H1 (cell line): Measurements from ENCODE around the gene KANSL1. TPM values are rescaled to one million over a fixed set of nuclear protein-coding genes. Genes with fewer than 3 reads are reported as not detected.

ENCODE experiments used
- CTCF ChIA-PET: fragments of 300-600 bp; sonication (Branson Sonifier 250); formaldehyde crosslinking; loops from one replicate; lab custom pipeline; 2021; ENCODE audit not compliant: partially characterized antibody; lab: Charles Lee
- POLR2A ChIA-PET: fragments of 300-600 bp; sonication (Branson Sonifier 250); formaldehyde crosslinking; loops from one replicate; lab custom pipeline; 2021; ENCODE audit warnings: inconsistent platforms; ENCODE audit not compliant: partially characterized antibody; lab: Charles Lee
- DNase-seq, 2 experiments: peaks; one replicate each; pipeline versions ENCODE4 v3.0.0 to v3.0.0-alpha.2; 2010 to 2022; ENCODE audit warnings: low spot score in 2 of 2, low read depth in 1 of 2, mixed read lengths in 1 of 2
- FAIRE-seq: peaks from 2 replicates; lab custom pipeline; 2011; peaks lifted over from hg19 to GRCh38; lab: Jason Lieb, UNC
- H2AFZ ChIP-seq: 2 replicates; pipeline ENCODE4 v1.8.1; 2012; ENCODE audit warnings: low read length, inconsistent platforms
- H2AK5ac ChIP-seq: 2 replicates; pipeline ENCODE4 v1.6.1; 2013; ENCODE audit warnings: low read depth, low read length
- H2BK120ac ChIP-seq: replicated peaks from 2 replicates; pipeline ENCODE3; 2013; ENCODE audit warnings: low read depth, low read length, inconsistent platforms
- H2BK12ac ChIP-seq: 2 replicates; pipeline ENCODE4 v1.6.1; 2013; ENCODE audit warnings: low read depth, low read length
- H2BK15ac ChIP-seq: 2 replicates; pipeline ENCODE4 v1.6.1; 2013; ENCODE audit warnings: low read length
- H2BK20ac ChIP-seq: 2 replicates; pipeline ENCODE4 v1.6.1; 2013; ENCODE audit warnings: low read length
- H2BK5ac ChIP-seq: 2 replicates; pipeline ENCODE4 v1.6.1; 2013; ENCODE audit warnings: low read depth, low read length
- H3K14ac ChIP-seq: 2 replicates; pipeline ENCODE4 v1.6.1; 2013; ENCODE audit warnings: inconsistent platforms; ENCODE audit not compliant: insufficient read length
- H3K18ac ChIP-seq: 2 replicates; pipeline ENCODE4 v1.6.1; 2013; ENCODE audit warnings: low read length; ENCODE audit errors: extremely low read depth
- H3K23ac ChIP-seq: 2 replicates; pipeline ENCODE4 v1.6.1; 2013; ENCODE audit warnings: inconsistent platforms; ENCODE audit not compliant: insufficient read length
- H3K23me2 ChIP-seq: 2 replicates; pipeline ENCODE4 v1.6.1; 2013; ENCODE audit warnings: low read depth, low read length
- H3K27ac ChIP-seq: 2 replicates; pipeline ENCODE4 v1.6.1; 2011; ENCODE audit warnings: low read depth, low read length, inconsistent platforms
- H3K27me3 ChIP-seq, 4 experiments: replicated peaks in 1 of 4; 1 replicate in 1 of 4; 2 replicates in 3 of 4; pipeline versions ENCODE4 v1.6.1 to v1.8.1; 2011 to 2013; ENCODE audit warnings: low read length in 3 of 4, mild to moderate bottlenecking in 3 of 4, inconsistent platforms in 2 of 4, mixed read lengths in 2 of 4, moderate library complexity in 1 of 4; ENCODE audit not compliant: control insufficient read depth in 3 of 4, insufficient read depth in 3 of 4; ENCODE audit errors: extremely low read depth in 1 of 4
- H3K36me3 ChIP-seq, 4 experiments: 2 replicates each; pipeline versions ENCODE4 v1.6.1 to v1.8.1; 2011 to 2013; ENCODE audit warnings: mild to moderate bottlenecking in 4 of 4, low read length in 3 of 4, moderate library complexity in 2 of 4, control low read depth in 1 of 4, inconsistent platforms in 1 of 4; ENCODE audit not compliant: insufficient read depth in 4 of 4, control insufficient read depth in 2 of 4
- H3K4ac ChIP-seq: replicated peaks from 2 replicates; pipeline ENCODE3; 2013; ENCODE audit warnings: low read length, low read depth, mixed read lengths, inconsistent platforms; ENCODE audit not compliant: insufficient read length
- H3K4me1 ChIP-seq, 4 experiments: replicated peaks in 1 of 4; 1 replicate in 1 of 4; 2 replicates in 3 of 4; pipeline versions ENCODE4 v1.6.1 to v1.8.1; 2011 to 2013; ENCODE audit warnings: low read length in 3 of 4, inconsistent platforms in 2 of 4, mixed read lengths in 1 of 4; ENCODE audit not compliant: insufficient read depth in 4 of 4, control insufficient read depth in 3 of 4
- H3K4me2 ChIP-seq, 2 experiments: 2 replicates each; pipeline versions ENCODE4 v1.6.1 to v1.8.1; 2011 to 2013; ENCODE audit warnings: low read depth in 2 of 2, low read length in 2 of 2, control low read depth in 1 of 2, inconsistent platforms in 1 of 2, mild to moderate bottlenecking in 1 of 2; ENCODE audit not compliant: insufficient read depth in 1 of 2
- H3K4me3 ChIP-seq, 4 experiments: fragments of 200-600, 300-600 bp in 1 of 4; sonication (generic), shearing (Covaris generic), sonication (Bioruptor Twin) in 1 of 4; 2 replicates each; pipeline versions ENCODE4 v1.5.1 to v1.8.1; 2011 to 2016; ENCODE audit warnings: low read length in 4 of 4, low read depth in 3 of 4, control low read depth in 2 of 4, inconsistent platforms in 2 of 4, mild to moderate bottlenecking in 2 of 4, mixed read lengths in 1 of 4, moderate library complexity in 1 of 4; ENCODE audit not compliant: insufficient read depth in 2 of 4; ENCODE audit errors: extremely low read depth in 1 of 4
- H3K56ac ChIP-seq: replicated peaks from 2 replicates; pipeline ENCODE3; 2013; ENCODE audit warnings: low read depth, mild to moderate bottlenecking, mixed read lengths, low read length, inconsistent platforms; ENCODE audit not compliant: insufficient read length
- H3K79me1 ChIP-seq: 2 replicates; pipeline ENCODE4 v1.6.1; 2013; ENCODE audit warnings: low read depth, low read length, control low read depth
- H3K79me2 ChIP-seq, 2 experiments: 2 replicates each; pipeline versions ENCODE4 v1.6.1 to v1.8.1; 2012 to 2013; ENCODE audit warnings: low read length in 2 of 2, mild to moderate bottlenecking in 2 of 2, inconsistent platforms in 1 of 2; ENCODE audit not compliant: insufficient read depth in 2 of 2, control insufficient read depth in 1 of 2
- H3K9ac ChIP-seq, 4 experiments: replicated peaks in 1 of 4; 1 replicate in 1 of 4; 2 replicates in 3 of 4; pipeline versions ENCODE4 v1.6.1 to v1.8.1; 2011 to 2013; ENCODE audit warnings: low read depth in 3 of 4, low read length in 3 of 4, control low read depth in 2 of 4, mild to moderate bottlenecking in 2 of 4, moderate library complexity in 2 of 4, inconsistent platforms in 1 of 4; ENCODE audit errors: extremely low read depth in 1 of 4
- H3K9me3 ChIP-seq, 2 experiments: 2 replicates each; pipeline versions ENCODE4 v1.6.1 to v1.8.1; 2012 to 2013; ENCODE audit warnings: mild to moderate bottlenecking in 2 of 2, moderate library complexity in 2 of 2, control low read depth in 1 of 2, inconsistent platforms in 1 of 2, low read depth in 1 of 2, low read length in 1 of 2, mixed read lengths in 1 of 2; ENCODE audit not compliant: insufficient read depth in 2 of 2
- H4K20me1 ChIP-seq, 2 experiments: replicated peaks in 1 of 2; 2 replicates each; pipeline versions ENCODE3 to v1.8.1; 2011 to 2013; ENCODE audit warnings: inconsistent platforms in 2 of 2, low read length in 2 of 2, mild to moderate bottlenecking in 1 of 2; ENCODE audit not compliant: insufficient read depth in 2 of 2, control insufficient read depth in 1 of 2
- H4K5ac ChIP-seq: 2 replicates; pipeline ENCODE4 v1.6.1; 2013; ENCODE audit warnings: low read length, low read depth, mixed read lengths, inconsistent platforms; ENCODE audit not compliant: insufficient read length
- H4K8ac ChIP-seq: 2 replicates; pipeline ENCODE4 v1.8.0; 2013; ENCODE audit warnings: mild to moderate bottlenecking, moderate library complexity, low read length, inconsistent platforms; ENCODE audit not compliant: insufficient read depth; ENCODE audit errors: extremely low read depth
- H4K91ac ChIP-seq: replicated peaks from 2 replicates; pipeline ENCODE3; 2013; ENCODE audit warnings: low read length, mixed read lengths, inconsistent platforms; ENCODE audit not compliant: insufficient read length
- CEBPB ChIP-seq: IDR thresholded peaks from 2 replicates; pipeline ENCODE4 v1.6.1; 2012; ENCODE audit warnings: low read depth, low read length
- CTCF ChIP-seq, 3 experiments: IDR thresholded peaks; 1 replicate in 2 of 3; 2 replicates in 1 of 3; pipeline versions ENCODE4 v1.5.1 to v1.6.1; 2011; ENCODE audit warnings: low read length in 3 of 3, mild to moderate bottlenecking in 3 of 3, inconsistent platforms in 2 of 3, low read depth in 1 of 3, moderate library complexity in 1 of 3; ENCODE audit not compliant: insufficient read depth in 1 of 3; ENCODE audit errors: control extremely low read depth in 1 of 3
- JUND ChIP-seq: IDR thresholded peaks from 2 replicates; pipeline ENCODE4 v1.6.1; 2011; ENCODE audit warnings: mild to moderate bottlenecking, improper control_type of control experiment, low read length
- SIX5 ChIP-seq: IDR thresholded peaks from 2 replicates; pipeline ENCODE4 v1.6.1; 2011; ENCODE audit warnings: mild to moderate bottlenecking, low read depth, low read length
- WGBS, 2 experiments: shearing (Covaris generic) in 1 of 2; methylation state at CpG; one replicate each; pipeline versions ENCODE4 v1.1.6 to v1.1.7; 2013 to 2015; ENCODE audit warnings: low lambda C conversion rate in 2 of 2, mixed read lengths in 2 of 2, inconsistent platforms in 1 of 2, low coverage in 1 of 2, missing lambda C conversion rate in 1 of 2; ENCODE audit not compliant: insufficient replicate concordance in 2 of 2, insufficient coverage in 1 of 2, insufficient read length in 1 of 2; ENCODE audit errors: extremely low coverage in 1 of 2, missing lambda C conversion rate in 1 of 2; 5-methylcytosine and 5-hydroxymethylcytosine counted together
- polyA plus RNA-seq, 7 experiments: library from polyadenylated mRNA; depleted of rRNA in 3 of 7; stranded (reverse) in 5 of 7; unstranded in 2 of 7; fragments of >200 nt in 5 of 7; fragments of 200-250 nt in 2 of 7; gene quantifications; 1 replicate in 5 of 7; 2 replicates in 1 of 7; 4 replicates in 1 of 7; pipeline versions ENCODE4 v1.2.1 to v1.2.3, GENCODE V29; 2011 to 2013; ENCODE audit warnings: missing spikeins in 2 of 7, mixed read lengths in 2 of 7
- total RNA-seq: library from RNA; stranded (reverse); fragmentation: NEBNext Ultra II Directional; extraction: Animal tissue kit (Norgen Biotek cat#: 25700); gene quantifications from 2 replicates; pipeline ENCODE4 v1.2.1, GENCODE V29; 2021

Gene KANSL1
- total and polyA plus RNA-seq, 2 of the 8 experiments (the other 6 are each of a cell fraction or from before 2014, with no cell fraction given): 34.0 to 128 TPM

GRCh38 chr17:46074540-46074939 is 118.7 kb downstream of the KANSL1 start:
- Histone ChIP-seq H4K20me1 (peaks cover 0 to 12% of the 10 kb centered on the region in 2 experiments), H3K56ac (no peak overlapping the region), H2BK12ac (no peak overlapping the region), H3K14ac (no peak overlapping the region), H2BK5ac (no peak overlapping the region), H2BK15ac (no peak overlapping the region), H3K9ac (no peak overlapping the region), H3K4ac (no peak overlapping the region), H3K27ac (no peak overlapping the region), H3K4me1 (peaks cover 0 to 9% (median 1%) of the 10 kb centered on the region in 4 experiments; a peak in 1 of 7 replicates), H4K5ac (no peak overlapping the region), H3K36me3 (peaks cover 0 to 16% (median 5%) of the 10 kb centered on the region in 4 experiments; a peak in 4 of 8 replicates), H3K27me3 (no peaks in the 10 kb centered on the region), H3K18ac (no peak overlapping the region), H3K9me3 (no peaks in the 10 kb centered on the region), H4K8ac (no peak overlapping the region), H2BK20ac (no peak overlapping the region), H2BK120ac (no peak overlapping the region), H3K23ac (no peak overlapping the region), H3K79me1 (peaks cover 2% of the 10 kb centered on the region; the same call in 1 of the 2 replicates), H3K4me2 (no peak overlapping the region), H3K4me3 (no peak overlapping the region), H4K91ac (no peak overlapping the region), H2AK5ac (no peak overlapping the region), H3K79me2 (peaks cover 0 to 83% of the 10 kb centered on the region in 2 experiments; a peak in 2 of 4 replicates), H2AFZ (no peak overlapping the region), H3K23me2 (no peaks in the 10 kb centered on the region)
- CTCF ChIA-PET: interaction anchor here (1.0 kb wide), 1 partner anchor 138 kb away, joined by 3 read pairs; no protein-coding TSS in a partner anchor
- TF ChIP-seq SIX5: no peak
- TF ChIP-seq CEBPB: peak; percentile 77; the same call in 1 of the 2 replicates
- TF ChIP-seq JUND: no peak
- TF ChIP-seq CTCF (IDR thresholded peaks at IDR 0.05; ENCODE audit: control extremely low read depth in 1 of 3, insufficient read depth in 1 of 3, low read depth in 1 of 3, low read length in 3 of 3): no peak
- WGBS, 2 experiments: 86% methylated on average over 1 of the region's 1 CpG; no CpG with 5 or more reads in 1 of the 2 experiments
- DNase-seq (no peak), FAIRE-seq (no peak)
- POLR2A ChIA-PET: interaction anchor here (1.3 kb wide), 1 partner anchor 17 kb away, joined by 3 read pairs; no protein-coding TSS in a partner anchor
